Hippocampal formation (tissue), 2 donors: ENCODE data around the gene ANKS6.

Experiments used
- DNase-seq, 2 donors: peaks; one replicate each; lab custom pipeline; 2025; lab: John Stamatoyannopoulos, UW

Gene ANKS6

DNA sequence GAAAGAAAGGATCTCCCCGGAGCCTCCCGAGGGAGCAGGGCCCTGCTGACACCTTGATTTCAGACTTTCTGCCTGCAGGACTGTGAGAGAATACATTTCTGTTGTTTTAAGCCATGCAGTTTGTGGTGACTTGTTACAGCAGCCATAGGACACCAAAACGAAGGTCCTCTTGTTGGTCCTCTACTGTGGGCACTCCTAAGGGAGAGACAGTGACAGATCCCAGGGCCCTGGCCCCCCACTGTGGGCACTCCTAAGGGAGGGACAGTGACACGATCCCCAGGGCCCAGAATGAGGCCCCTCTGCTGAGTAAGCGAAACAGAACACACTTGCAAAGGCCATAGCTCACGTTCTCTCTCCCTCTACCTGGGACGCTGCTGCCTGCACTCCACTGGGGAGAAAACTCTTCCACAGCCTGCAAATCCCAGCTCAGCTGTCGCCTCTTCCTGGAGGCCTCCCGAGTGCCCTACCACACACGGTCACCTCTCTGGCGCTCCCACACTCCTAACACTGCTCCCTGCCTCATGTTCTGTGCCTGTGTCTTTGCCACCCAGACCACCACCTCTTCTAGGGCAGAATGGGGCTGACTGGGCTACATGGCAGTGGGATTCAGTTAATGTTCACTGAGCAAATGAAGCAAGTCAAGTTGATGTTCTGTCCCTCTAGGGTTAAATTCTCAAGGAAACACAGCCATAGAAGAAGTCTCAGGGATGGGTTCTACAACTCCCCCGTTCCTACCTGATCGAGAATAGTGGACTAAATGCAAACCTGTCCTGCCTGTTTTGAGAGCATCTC lies 23.8 kb downstream of the ANKS6 start:
- DNase-seq: no peak

DNA sequence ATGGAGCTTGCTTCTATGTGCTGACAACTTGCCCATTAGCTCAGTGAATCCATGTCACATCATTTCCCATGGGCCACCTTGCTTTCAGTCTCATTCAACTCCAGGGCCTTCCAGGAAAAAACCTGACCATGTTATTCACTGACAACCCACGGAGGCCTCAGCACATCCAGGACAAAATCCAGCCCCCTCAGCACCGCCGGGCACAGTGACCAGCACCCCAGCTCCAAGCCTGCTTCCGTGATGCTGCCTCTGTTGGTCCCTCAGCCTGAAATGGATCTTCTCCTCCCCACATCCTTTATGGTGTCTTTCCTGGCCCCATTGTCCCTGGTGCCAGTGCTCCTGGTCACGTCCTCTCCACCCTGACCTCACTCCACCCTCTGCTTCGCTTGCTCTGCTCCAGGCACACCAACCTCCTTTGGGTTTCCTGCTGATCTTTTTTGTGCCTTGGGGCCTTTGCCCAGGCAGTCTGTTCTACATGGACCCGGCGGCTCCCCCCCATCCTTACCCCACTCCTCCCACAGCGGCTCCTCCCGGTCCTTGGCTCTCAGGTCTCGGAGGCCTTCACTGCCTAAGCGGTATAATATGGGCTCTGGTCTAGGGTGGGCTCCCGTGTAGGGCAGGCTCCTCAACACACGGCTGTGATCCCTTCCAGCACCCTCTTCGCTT lies 25.0 kb downstream of the ANKS6 start:
- DNase-seq: no peak

- no peak for DNase-seq
Observed at GRCh38 chr9:98770717-98771116, 25.6 kb downstream of the ANKS6 start.

GRCh38 chr9:98768344-98768743 lies 28.0 kb downstream of the ANKS6 start:
- no peak for DNase-seq

GRCh38 chr9:98767915-98768314 lies 28.4 kb downstream of the ANKS6 start:
- no peak for DNase-seq

- DNase-seq: no peak
Observed at GRCh38 chr9:98767196-98767595, 29.2 kb downstream of the ANKS6 start.

GRCh38 chr9:98766586-98766985 lies 29.8 kb downstream of the ANKS6 start:
- no peak for DNase-seq

- no peak for DNase-seq
Observed at GRCh38 chr9:98765256-98765655, 31.1 kb downstream of the ANKS6 start.

GRCh38 chr9:98763986-98764745 lies 32.2 kb downstream of the ANKS6 start:
- no peak for DNase-seq

DNA sequence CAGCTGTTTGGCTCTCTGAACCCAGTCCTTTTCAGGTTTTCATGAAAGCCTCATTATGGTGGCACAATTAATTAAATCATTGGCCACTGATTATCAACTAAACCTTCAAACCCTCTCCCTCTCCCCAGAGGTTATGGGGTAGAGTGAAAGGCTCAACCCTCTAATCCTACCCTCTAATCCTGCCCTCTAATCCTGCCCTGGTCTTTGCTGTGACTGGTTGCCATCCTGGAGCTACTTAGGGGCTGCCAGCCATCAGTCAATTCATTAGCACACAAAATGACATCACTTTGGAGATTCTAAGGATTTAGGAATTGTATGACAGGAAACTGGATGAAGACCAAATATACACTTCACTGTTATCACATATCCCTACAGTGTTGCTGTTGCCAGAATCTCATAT lies 36.1 kb downstream of the ANKS6 start:
- no peak for DNase-seq

DNA sequence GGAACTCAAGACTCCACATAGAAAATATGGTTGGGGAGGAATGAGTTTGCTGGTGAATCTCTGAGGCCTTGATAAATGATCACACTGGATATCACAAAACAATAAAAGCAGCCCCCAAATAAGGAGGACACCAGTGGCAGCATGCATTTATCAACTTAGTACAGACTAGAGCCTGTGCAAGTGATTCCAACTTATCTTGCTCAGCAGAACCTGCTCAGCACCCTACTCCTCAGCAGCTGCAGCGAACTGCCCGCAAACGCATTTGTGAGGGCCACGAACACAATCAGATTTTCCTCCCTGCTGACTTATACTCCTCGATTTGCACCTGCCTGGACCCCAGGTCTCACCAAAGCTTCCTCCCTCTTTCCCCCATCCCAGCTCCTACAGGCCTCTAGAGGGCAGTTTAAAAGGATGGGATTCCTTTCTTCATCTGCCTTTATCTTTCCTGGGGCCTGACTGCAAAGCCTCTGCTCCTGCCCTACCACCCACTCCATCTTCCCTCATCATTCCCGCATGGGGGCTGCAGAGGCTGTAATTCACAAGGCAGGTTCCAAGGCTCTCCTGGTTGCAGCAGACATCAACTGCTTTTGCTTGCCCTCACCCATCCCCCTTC lies 41.2 kb downstream of the ANKS6 start:
- DNase-seq: no peak

- DNase-seq: no peak
Observed at GRCh38 chr9:98751210-98751609, 45.1 kb downstream of the ANKS6 start.

- DNase-seq: no peak
Observed at GRCh38 chr9:98750364-98751060, 45.8 kb downstream of the ANKS6 start.

DNA sequence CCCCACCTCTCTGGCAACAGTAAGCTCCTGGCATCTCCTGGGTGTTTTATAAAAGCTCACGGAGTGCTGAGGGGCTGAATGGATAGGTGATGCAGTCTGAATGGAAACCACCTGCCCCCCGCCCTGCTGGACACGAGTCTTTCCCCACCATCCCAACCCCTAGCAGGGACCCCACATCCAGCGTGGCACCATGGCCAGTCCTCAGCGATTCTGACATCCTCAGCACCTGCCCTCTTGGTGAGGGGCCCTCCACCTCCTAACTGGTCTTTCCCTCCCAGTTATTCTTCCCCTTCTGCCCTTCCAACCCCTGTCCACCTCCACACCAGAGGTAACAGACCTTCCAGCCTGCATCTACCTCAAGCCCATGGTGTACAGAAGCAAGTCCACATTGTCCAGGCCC lies 48.9 kb downstream of the ANKS6 start:
- no peak for DNase-seq

DNA sequence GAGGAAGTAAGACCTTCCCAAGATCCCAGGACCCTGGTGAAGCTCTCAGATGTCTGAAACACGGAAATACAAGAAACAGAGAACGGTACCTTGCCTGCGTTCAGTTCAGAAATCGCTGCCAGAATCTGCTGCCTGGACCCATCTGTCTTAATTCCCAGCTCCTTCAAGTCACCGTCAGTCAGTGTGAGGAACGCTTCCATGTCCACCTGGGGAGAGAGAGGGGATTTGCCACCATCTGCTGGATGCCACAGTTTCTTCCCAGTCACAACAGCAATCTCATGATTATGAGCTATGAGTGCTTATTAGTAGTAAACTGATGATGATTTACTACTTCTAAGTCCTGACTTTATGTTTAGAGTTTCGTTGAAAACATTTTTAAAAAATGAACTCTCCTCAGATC lies 50.9 kb downstream of the ANKS6 start:
- DNase-seq: no peak

GRCh38 chr9:98743818-98744611 lies 52.3 kb downstream of the ANKS6 start:
- no peak for DNase-seq

DNA sequence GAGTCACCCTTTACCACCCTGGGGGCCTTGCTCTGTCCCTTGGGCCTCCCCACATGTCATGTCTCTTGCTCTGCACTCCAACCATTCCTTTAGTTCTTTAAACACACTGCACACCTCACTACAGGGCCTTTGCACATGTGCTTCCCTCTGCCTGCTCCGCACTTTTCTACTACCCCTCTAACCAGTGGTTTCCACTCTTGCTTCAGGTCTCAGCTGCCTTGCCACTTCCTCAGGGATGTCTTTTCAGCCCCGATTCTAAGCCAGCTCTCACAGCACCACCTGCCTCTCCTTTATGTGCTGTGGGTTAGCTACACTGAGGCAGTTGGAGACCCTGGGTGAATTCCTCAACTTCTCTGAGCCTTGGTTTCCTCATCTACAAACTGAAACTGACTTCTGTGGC lies 53.0 kb downstream of the ANKS6 start:
- no peak for DNase-seq

DNA sequence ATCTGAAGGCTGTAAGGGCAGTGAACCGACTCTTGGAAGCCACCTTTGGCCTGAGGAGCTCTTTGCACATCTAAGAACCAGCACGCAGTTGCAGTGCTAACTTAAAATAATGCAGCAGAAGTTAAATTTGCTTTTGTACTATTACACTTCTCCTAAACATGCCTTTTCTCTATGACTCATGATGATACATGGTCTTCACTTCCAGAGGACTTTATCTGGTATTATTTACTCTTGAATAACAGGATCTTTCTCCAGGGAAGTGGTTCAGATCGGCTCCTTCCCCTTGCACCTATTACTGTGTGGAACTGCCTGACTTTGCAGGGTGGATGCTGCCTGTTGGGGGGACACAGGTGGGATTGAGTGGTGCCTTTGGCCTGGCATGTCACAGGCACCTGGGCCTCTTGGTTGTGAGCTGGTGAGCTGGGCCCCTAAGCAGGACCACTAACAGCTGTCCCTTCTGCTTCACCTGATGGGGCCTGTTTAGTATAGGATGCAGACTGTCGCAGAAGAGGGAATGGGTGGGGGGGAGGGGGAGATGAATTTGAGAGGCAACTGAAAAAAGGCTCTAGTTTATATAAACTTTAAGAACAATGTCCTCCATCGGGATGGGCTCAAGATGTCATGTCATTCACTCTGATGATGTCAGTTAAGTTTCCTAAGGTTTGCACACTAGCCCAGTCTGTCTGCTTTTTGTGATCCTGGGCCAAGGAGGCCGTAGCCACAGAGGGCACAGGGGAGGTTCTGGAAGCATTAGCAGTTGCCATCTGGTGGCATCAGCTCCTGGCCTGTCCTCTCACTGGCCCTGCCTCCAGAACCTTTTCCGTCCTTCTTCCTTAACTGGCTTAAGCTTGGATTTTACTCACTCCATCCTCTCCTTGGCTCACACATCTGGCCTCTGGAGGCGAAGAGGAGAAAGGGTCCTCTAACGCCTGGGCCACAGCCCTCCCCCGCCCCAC lies 53.8 kb downstream of the ANKS6 start:
- DNase-seq: no peak

DNA sequence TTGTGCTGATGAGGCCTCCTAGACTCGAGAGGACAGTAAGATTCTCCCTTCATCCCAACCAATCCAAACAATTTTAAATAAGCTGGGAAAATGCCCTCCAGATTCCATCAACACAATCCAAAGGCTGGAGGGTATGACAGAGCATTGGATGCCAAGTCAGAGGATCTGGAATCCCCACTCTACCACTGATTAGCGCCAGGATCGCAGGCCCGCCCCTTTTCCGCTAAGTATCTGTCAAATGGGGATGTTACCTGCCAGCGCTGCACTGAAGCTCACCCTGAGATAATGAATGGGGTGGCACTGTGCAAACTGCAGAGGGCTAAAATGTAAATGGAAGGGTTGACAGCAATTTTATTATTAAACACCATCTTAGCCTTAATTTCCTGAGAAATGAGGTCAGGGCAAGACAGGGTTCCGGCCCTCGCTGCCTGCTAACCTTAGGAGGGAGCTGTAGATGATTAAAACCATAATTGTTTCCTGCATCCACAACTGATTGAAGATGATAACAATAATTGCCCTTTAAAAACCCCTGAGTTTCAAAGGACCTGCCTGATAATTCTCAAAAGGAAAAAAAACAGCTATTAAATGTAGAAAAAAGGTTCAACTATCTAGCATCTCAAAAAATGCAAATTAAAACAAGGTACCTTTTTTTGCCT lies 56.0 kb downstream of the ANKS6 start:
- no peak for DNase-seq
